Effector CD8-positive, alpha-beta T cell (primary cell): ENCODE data around the gene DGKI.

ENCODE experiments used
- DNase-seq: peaks from one replicate; lab custom pipeline; 2025; lab: John Stamatoyannopoulos, UW

Gene DGKI

GRCh38 chr7:137342828-137343261, 503.9 kb downstream of the DGKI start:
- DNase-seq: no peak

- no peak for DNase-seq
Observed at GRCh38 chr7:137342265-137342664, 504.5 kb downstream of the DGKI start.

- DNase-seq: no peak
Observed at GRCh38 chr7:137337902-137338301, 508.9 kb downstream of the DGKI start.

- DNase-seq: no peak
Observed at GRCh38 chr7:137335814-137336213, 511.0 kb downstream of the DGKI start.

GRCh38 chr7:137331378-137331777, 515.4 kb downstream of the DGKI start:
- DNase-seq: no peak
